HS-27A (cell line): ENCODE data around the gene CFAP206.

ENCODE experiments used
- DNase-seq: peaks from one replicate; pipeline ENCODE4 v3.0.0-alpha.2; 2012; ENCODE audit warnings: low read depth, missing footprints

CFAP206 gene, protein sequence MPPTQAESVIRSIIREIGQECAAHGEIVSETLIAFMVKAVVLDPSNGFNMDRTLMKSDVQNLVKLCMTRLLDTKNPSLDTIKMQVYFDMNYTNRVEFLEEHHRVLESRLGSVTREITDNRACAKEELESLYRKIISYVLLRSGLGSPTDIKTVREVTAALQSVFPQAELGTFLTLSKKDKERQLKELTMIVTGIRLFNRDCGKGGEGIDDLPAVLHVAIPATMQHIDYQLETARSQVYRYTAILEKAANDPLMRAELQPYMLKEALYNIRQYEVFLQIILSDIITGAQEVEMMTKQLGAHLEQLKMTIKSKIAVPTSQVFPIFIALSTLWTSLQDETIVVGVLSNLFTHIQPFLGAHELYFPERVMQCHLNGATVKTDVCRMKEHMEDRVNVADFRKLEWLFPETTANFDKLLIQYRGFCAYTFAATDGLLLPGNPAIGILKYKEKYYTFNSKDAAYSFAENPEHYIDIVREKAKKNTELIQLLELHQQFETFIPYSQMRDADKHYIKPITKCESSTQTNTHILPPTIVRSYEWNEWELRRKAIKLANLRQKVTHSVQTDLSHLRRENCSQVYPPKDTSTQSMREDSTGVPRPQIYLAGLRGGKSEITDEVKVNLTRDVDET

DNA sequence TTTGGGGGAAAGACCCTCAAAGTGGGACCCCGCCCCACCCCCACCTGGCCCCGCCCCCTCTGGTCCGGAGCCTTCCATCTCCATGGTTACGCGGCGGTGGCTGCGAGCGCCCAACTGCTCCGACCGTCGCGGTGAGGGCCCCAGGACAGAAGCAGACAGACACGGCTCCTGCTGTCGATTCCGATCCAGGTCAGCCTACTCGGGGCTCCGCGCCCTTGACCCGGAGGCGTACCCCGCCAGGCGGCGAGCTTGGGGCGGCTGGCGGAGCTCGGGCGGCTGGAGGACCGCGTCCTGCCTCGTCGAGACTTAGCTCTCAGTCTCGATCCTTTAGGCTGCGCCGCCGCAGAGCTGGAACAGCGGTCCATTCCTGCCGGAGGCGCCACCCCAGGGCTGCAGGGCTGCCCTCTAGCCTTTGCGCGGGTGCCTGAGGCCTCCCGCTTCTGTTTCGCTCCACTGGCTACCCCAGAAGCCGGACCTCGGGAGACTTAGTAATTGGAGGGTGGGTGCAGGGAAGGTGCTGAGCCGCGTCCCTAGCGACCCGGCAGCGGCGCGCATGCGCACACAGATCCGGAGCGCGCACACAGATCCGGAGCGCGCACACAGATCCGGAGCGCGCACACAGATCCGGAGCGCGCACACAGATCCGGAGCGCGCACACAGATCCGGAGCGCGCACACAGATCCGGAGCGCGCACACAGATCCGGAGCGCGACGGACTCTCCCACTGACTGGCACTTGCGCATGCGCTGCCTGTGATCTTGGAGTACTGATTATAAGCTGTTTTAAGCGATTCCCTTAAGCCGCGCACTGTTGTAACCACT is at the start of gene CFAP206:
CFAP206 (plus strand) TSS at position 72 of the 820 bp plus-strand sequence. CDS start 1,868 bp downstream, outside the sequence.
- DNase-seq, result no peak

DNA sequence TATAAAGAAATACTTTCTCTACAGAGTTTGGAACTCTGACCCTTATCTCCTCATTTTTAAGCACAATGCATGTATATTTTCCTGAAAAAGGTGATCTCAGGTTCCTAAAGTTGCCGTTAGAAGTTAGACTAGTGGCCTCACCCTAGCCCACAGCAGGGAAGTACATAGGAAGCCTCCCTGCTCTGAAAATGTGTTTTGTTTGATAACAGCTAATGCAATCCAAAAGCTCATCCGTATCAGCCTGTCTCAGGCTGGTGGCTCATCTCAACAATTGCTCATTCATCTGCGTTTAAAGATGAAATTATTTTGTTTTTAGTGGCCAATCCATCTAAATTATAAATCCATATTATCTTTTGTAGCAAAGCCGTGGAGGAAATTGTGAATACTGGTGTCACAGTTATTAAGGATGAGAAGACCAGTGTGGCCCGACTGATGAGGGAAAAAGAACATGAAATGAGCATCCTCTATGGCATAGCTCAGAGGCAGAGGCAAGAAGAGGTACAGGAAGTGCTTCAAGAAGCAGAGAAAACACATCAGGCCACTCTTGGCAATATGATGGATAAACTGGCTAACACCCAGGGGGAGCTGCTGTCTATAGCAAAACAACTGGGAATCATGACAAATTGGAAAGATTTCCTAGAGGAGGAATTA is 43.0 kb upstream of the CFAP206 start:
- DNase-seq, result no peak

DNA sequence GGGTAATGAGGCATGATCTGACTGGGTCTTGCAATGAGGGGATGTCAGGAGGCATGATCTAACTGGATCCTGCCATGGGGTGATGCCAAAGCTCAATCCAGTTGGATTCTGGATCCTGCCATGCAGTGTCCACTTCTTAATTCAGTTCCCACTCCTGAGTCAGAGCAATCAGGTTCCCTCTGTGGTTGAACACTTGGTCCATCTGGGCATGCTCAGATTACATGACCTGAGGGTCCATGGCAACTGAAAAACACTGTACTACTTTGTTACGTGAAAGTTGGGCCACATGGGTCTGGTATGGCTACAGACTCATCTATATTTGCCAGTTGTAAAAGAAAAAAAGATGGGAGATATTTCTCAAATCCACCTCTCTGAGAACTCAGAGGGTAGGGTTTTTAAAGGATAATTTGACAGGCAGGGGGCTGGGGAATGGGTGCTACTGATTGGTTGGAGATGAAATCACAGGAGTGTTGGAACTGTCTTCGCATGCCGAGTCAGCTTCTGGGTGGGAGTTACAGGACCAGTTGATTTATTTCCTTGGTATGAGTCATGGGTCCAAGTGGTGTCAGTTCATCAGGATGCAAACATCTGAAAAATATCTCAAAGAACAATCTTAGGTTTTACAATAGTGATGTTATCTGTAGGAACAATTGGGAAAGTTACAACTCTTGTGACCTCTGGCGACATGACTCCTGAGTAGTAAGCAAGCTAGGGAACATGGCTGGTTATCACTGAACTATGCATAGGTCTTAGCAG is 41.5 kb upstream of the CFAP206 start:
- no peak for DNase-seq

DNA sequence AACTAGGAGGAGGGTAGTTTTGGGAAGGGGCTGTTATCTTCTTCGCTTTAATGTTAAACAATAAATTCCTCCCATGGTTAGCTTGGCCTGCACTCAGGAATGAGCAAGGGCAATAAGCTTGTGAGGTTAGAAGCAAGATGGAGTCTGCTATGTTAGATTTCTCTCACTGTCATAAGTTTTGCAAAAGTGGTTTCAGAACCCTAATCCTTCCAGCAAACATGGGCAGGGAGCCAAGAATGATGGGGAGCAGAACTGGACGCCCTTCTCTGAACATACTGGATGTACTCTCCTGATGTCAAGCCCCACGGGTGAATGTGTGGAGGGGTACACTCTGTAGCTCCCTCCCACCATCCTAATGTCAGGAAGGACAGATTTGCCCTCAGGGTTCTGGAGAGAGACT is 40.9 kb upstream of the CFAP206 start:
- no peak for DNase-seq

DNA sequence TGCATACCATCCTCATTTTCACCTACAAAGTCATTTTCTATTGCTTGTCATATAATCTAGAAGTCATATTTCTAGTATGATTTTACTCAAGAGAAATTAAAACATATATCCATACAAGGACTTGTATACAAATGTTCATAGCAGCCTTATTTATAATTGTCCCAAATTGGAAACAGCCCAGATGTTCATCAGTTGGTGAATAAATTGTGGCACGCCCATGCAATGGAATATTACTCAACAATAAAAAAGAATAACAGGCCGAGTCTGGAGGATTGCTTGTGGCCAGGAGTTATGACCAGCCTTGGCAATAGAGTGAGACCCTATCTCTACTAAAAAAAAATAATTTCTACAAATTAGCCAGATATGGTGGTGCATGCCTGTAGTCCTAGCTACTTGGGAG is 34.4 kb upstream of the CFAP206 start:
- no peak for DNase-seq

DNA sequence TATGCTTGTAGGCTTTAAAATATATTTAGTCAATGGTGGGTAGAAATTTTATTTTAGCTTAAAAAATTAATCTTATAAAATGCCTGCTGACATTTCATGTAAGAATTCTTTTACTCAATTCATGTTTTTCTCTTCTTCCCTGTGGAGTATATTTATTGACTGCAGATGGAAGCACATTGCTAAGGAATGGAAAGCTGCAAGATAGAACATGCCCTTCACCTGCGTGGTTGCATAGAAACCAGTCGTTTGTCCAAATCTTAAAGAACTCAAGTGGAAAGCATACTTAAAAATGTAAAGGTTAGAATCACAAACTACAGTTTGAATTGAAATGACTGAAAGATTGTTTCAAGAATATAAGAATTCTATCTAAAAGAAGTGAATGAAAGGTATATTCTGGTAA is 32.5 kb upstream of the CFAP206 start:
- DNase-seq, result no peak

DNA sequence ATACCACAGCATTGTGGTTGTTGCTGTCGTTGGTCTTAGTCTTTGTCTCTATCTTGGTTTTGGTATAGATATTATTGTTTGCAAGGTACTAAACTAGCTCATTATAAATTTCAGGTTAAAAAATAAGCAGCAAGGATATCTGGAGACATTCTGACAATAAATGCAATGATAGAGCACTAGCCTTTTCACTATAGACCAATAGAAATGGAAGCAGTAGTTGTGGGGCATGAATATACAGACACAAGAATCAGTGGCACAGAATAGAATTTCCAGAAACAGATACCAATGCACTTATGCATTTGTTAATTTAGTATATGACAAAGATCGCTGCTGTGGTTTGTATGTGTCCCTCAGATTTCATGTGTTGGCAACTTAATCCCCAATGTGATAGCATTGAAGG is 31.1 kb upstream of the CFAP206 start:
- DNase-seq, result no peak

DNA sequence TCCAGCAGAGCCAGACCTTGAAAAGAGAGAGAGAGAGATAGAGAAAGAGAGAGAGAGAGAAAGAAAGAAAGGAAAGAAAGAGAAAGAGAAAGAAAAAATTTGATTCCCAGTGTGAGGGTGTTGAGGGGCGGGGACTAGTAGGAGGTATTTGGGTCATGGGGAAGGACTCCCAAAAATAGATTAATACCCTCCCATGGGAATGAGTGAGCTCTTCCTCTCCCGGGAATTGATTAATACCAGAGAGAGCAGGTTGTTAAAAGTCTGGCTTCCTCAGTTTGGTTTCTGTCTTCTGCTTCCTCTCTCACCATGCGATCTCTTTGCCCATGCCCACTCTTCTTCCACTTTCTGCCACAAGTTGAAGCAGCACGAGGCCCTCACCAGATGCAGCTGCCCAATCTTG is 28.8 kb upstream of the CFAP206 start:
- DNase-seq, result no peak

DNA sequence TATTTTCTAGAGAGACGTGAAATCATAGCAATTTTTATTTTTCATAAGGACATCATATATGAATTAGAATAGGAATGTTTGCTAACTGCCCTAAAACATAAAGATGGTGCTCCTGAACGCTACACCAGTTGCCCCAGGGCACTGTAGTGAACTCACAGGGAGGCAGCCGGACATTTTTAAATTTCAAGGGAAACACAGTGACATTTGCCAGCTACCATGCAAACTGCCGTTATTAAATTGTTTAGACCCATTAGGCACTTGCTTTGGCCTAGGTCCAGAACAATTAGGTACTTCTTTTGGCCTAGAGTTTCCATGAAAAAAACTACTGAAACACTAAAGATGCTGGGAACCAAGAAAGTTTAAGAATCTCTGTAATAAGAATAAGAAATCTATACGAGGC is 24.9 kb upstream of the CFAP206 start:
- no peak for DNase-seq

DNA sequence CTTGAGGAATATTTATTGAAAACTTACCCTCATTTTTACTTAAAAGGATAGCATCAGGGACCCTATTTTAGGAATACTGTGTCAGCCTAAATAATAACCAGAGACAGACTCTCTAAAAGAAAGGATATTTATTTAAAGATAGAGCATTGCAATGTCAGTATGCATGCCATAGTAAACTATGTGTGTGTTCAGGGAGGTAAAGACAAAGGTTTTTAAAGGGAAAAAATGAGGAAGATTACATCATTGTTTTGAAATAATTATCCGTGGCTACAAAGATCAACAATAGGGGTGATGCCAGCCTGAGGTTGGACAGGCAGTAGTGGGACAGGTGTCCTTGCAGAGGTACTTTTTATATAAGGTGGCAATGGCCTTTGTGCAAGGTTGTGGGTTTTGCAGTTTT is 23.7 kb upstream of the CFAP206 start:
- no peak for DNase-seq

DNA sequence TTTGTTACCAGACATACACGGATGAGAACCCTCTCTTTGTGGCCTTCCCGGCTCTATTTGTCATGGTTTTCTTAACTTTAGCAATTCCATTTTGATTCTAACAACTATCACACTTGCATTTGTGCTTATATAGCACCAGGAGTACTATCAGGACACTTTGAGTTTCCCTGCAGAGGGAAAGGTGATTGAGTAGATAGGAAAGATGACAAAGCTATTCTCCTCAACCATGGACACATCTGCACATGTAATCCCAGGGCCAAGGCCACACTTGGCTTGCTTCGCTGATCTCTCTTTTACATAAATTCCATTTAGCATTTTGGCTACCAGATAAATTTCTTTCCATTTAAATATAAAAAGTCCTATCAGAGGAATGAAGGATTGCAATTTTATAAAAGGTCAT is 23.3 kb upstream of the CFAP206 start:
- DNase-seq, result no peak

DNA sequence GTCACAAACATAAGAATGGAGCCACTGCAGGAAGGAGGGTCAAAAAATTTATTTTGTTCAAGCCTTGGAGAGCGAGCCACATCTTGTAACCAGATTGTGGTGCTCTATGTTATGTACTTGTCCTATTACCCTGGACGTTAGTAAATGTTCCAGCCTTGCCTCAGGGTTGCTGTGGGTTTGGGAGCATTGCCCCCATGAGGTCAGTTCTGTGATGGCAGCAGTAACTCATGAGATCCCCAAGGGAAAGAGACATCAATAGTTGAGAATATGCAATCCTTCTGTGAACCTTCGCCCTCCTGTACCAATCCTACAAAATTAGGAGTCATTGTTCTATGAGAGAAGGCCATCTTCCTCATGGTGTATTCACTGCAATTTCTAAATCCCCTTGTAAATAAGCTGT is 16.4 kb upstream of the CFAP206 start:
- no peak for DNase-seq

DNA sequence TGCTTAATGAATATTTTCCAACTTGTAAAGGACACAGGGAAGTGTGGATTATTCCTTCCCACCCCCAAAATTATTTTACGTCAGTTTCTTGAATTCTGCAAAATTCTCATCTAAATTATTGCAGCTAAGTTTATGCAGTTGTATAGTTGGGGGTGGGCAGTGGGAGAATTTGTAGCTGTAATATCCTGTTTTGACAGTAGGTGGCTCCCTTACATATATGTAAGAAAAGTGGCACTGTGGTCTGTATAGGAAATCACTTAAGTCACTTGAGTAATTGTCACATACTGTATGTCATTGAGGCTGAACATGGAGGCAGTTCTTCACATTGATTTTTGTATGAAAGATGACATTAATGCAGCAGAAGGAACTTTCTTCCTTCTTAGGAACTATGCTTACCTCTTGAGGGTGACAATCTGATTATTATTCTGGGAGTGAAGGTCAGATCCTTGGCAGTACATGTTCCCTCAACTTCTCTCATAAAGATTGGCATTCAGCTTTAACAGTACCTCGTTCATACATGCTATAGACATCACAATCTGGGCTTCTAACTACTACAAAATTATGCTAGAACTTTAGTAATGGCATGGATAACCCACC is 14.6 kb upstream of the CFAP206 start:
- DNase-seq, result no peak

DNA sequence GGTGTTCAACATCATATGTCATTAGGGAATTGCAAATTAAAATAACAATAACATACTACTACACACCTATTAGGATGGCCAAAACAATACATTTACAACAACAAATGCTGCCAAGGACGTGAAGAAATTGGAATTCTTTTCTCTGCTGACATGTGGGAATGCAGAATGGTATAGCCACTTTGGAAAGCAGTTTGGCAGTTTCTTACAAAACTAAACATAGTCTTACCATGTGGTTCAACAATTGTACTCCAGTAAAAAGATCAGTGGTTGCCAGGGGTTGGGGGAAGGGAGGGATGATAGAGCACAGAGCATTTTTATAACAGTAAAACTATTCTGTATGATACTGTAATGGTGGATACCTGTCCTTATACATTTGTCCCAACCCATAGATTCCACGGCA is 12.3 kb upstream of the CFAP206 start:
- no peak for DNase-seq

DNA sequence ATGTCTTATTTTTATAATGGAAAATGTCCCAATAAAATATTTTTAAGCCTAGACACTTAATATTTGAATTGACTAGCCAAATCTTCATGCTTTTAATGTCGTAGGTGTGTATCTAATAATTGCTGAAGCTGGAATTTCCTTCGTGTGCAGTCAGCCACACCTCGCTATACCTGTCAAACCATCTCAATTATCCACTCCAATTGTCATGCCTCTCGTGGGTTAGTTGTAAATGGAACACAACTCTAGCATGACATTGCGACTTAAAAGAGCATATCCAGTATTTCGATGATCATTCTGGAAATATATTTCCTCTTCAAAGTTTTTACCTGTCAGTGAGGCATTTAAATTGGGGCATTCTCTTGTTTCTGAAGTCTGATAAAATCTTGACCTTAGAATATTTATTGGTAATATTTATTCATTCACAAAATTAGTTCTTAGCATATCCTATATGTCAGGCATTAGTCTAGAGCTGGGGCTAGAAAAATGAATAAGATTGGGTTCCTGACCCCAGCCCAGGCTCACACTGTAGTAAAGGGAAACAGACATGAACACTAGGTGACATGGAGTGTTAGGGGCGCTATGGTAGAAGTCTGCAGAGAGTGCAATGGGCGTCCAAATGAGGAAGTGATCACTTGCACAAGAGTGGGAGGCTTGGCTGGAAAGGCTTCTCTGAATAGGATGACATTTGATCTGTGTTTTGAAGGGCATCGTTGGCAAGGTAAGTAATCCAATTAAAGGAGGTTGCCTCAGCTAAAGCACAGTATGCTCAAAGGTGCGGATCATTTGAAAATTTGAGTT is 11.0 kb upstream of the CFAP206 start:
- DNase-seq, result no peak

DNA sequence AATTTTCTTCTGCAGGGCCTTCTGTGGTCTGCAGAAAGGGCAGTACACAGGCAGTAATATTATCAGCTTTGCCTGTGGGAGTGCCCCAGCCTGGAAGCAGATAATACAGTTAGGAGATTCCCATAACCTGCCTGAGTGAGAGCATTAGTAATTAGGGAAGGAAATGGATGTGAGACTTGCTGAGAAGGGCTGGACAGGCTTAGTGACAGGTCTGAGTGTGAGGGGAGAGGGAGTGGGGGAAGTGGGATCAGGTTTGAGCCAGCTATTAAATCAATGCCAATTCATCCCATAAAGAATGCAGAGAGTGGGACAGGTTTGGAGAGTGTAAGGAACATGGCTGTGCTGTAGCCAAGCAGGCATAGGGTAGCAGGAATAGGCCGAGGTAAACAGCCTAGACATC is 10.1 kb upstream of the CFAP206 start:
- no peak for DNase-seq

DNA sequence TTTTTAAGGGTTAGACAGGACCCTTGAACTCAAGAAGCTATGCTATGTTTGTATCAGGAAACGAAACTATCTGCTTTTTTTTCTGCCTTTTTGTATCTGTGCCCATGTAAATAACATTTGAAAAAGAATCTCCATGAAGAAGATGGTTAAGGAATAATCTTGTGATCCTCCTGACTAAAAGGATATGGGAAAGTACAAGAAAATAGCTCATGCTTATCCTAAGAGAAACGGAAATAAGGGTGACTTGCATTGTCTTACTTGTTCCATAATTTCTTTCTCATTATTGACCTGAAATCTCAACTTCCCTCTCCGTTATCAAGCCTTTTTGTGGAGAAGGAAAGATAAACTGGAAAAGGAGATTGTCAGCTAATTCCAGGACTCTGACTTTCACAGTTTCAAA is 5.9 kb upstream of the CFAP206 start:
- DNase-seq, result no peak

DNA sequence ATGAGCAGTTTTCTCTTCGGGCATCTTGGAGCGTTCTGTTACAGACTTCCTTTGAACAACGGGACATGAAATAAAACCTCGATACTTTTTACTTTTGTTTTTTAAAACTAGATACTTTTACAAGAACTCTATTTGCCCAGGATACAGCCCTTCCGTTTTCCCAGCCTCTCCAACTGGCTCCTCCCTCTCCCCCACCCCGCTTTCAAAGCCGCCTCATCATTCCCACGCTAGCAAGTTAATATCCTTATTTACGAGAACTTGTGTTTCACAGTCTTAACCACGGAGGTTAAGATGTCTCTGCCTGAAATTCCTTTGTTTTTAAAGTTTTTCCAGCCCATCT is 241 bp upstream of the CFAP206 start:
- no peak for DNase-seq

DNA sequence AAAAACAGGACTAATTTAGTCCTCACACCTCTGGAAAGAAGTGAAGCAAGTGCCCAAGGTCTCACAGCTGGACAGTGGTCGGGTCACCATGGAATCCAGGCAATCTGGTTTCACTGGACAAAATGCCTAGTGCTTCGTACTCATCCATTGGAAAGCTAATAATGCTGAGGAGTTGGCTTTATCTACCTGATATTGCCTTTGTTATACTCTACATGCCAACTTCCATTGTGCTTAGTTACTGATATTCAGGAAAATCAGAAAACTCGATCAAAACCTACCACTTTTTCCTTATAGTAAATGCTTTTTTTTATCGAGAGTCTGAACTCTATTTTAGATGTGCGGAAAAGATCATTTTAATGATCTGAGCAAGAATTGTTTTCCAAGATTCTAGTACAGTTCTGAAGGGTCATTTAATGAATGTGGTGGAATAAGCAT is 966 bp downstream of the CFAP206 start:
- DNase-seq, result no peak

DNA sequence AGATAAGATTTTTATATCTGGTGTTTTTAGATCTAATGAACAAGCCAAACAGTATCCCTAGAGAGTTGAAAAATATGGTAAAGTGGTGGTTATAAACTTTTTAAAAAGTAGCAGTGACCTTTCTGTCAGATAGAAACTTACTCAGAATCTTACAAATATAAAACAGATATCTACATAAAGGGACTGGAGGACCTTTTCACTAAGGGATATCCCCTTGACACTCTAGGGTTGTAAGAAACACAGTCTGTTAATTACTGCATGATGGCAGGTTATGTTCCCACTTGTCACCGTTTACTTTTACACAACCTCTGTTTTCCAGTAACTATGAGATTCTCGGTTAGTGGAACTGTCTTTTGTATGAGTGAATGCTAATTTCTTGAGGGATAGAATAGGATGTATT is 11.5 kb downstream of the CFAP206 start:
- DNase-seq, result no peak

DNA sequence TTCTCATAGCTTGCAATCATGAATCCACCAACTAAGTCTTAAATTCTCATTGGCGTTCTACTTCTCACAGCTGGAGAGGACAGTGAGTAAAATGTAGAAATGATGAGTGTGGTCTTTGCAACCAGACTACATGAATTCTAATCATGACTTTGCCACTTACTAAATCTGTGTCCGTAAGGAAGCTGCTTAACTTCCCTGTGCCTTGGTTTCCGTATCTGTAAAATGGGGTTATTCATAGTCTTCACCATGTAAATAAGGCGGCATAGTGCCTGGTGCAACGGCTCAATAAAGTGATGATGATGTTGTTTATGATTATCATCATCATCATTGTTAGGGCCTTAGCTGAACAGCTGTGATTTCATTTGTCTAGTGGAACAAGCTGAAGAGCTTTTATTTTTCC is 12.6 kb downstream of the CFAP206 start:
- DNase-seq, result no peak
